GM21390 (cell line): ENCODE results near the gene ABCA12.

Experiments used
- ATAC-seq: cut with Tn5 transposase; IDR thresholded peaks from one replicate; pipeline ENCODE4 v1.9.1; 2021; ENCODE audit not compliant: unreplicated experiment

ABCA12 gene

GRCh38 chr2:215120401-215120800 lies 18.0 kb downstream of the ABCA12 start:
- no peak for ATAC-seq

- ATAC-seq = no peak
Observed at GRCh38 chr2:215119847-215120246, 18.6 kb downstream of the ABCA12 start.

- no peak for ATAC-seq
Observed at GRCh38 chr2:215110918-215111317, 27.5 kb downstream of the ABCA12 start.

GRCh38 chr2:215107216-215108056 lies 31.0 kb downstream of the ABCA12 start:
- no peak for ATAC-seq

GRCh38 chr2:215105607-215106354 lies 32.6 kb downstream of the ABCA12 start:
- no peak for ATAC-seq

GRCh38 chr2:215104226-215104625 lies 34.2 kb downstream of the ABCA12 start:
- no peak for ATAC-seq

GRCh38 chr2:215098875-215099274 lies 39.6 kb downstream of the ABCA12 start:
- no peak for ATAC-seq

GRCh38 chr2:215084080-215084479 lies 54.3 kb downstream of the ABCA12 start:
- no peak for ATAC-seq

GRCh38 chr2:215083146-215083545 lies 55.3 kb downstream of the ABCA12 start:
- no peak for ATAC-seq

- ATAC-seq = no peak
Observed at GRCh38 chr2:215082446-215082845, 56.0 kb downstream of the ABCA12 start.

GRCh38 chr2:215080545-215080944 lies 57.9 kb downstream of the ABCA12 start:
- ATAC-seq = no peak

GRCh38 chr2:215071676-215072075 lies 66.8 kb downstream of the ABCA12 start:
- ATAC-seq = no peak

GRCh38 chr2:215068399-215068798 lies 70.0 kb downstream of the ABCA12 start:
- ATAC-seq = no peak

GRCh38 chr2:215066124-215066523 lies 72.3 kb downstream of the ABCA12 start:
- no peak for ATAC-seq

- no peak for ATAC-seq
Observed at GRCh38 chr2:215063526-215063925, 74.9 kb downstream of the ABCA12 start.

- no peak for ATAC-seq
Observed at GRCh38 chr2:215060861-215061536, 77.4 kb downstream of the ABCA12 start.

- no peak for ATAC-seq
Observed at GRCh38 chr2:215059724-215060123, 78.7 kb downstream of the ABCA12 start.

- no peak for ATAC-seq
Observed at GRCh38 chr2:215055891-215056290, 82.5 kb downstream of the ABCA12 start.

GRCh38 chr2:215052810-215053209 lies 85.6 kb downstream of the ABCA12 start:
- no peak for ATAC-seq

- no peak for ATAC-seq
Observed at GRCh38 chr2:215052404-215052803, 86.0 kb downstream of the ABCA12 start.

GRCh38 chr2:215049341-215049740 lies 89.1 kb downstream of the ABCA12 start:
- ATAC-seq = no peak

- ATAC-seq = no peak
Observed at GRCh38 chr2:215038421-215038820, 100.0 kb downstream of the ABCA12 start.
